GM23338 (cell line): ENCODE data around the gene GRID2. TPM values are rescaled to one million over a fixed set of nuclear protein-coding genes. Genes with fewer than 3 reads are reported as not detected.

ENCODE experiments used
- ATAC-seq: fragments of 200-7000 bp; cut with Tn5 transposase; 3 replicates; pipeline ENCODE4 v1.9.1; 2020
- DNase-seq: peaks from one replicate; pipeline ENCODE4 v3.0.0-alpha.2; 2015; ENCODE audit warnings: low spot score
- H2AFZ ChIP-seq: fragments of 200-600 bp; sonication (generic); 2 replicates; pipeline ENCODE4 v1.8.0; 2016; ENCODE audit warnings: antibody characterized with exemption, mild to moderate bottlenecking, moderate library complexity
- H3F3A ChIP-seq: fragments of 200-600 bp; sonication (generic); replicated peaks from 2 replicates; pipeline ENCODE4 v1.8.0; 2017; ENCODE audit warnings: antibody characterized with exemption, mixed run types, low read depth
- H3K27ac ChIP-seq: fragments of 200-600 bp; sonication (generic); 2 replicates; pipeline ENCODE4 v1.6.1; 2016; ENCODE audit warnings: low read depth
- H3K27me3 ChIP-seq: fragments of 200-600 bp; sonication (generic); 2 replicates; pipeline ENCODE4 v1.8.0; 2016; ENCODE audit warnings: mild to moderate bottlenecking, mixed run types, moderate library complexity; ENCODE audit not compliant: insufficient read depth
- H3K36me3 ChIP-seq: fragments of 200-600 bp; sonication (generic); 2 replicates; pipeline ENCODE4 v1.8.0; 2016; ENCODE audit warnings: mild to moderate bottlenecking; ENCODE audit not compliant: insufficient read depth
- H3K4me1 ChIP-seq: fragments of 200-600 bp; sonication (generic); 2 replicates; pipeline ENCODE4 v1.8.0; 2016; ENCODE audit warnings: mild to moderate bottlenecking, moderate library complexity; ENCODE audit not compliant: insufficient read depth
- H3K4me2 ChIP-seq: fragments of 200-600 bp; sonication (generic); 2 replicates; pipeline ENCODE4 v1.7.1; 2017; ENCODE audit warnings: mixed run types
- H3K4me3 ChIP-seq: fragments of 200-600 bp; sonication (generic); 2 replicates; pipeline ENCODE4 v1.6.1; 2016; ENCODE audit warnings: mixed run types
- H3K79me2 ChIP-seq: fragments of 200-600 bp; sonication (generic); replicated peaks from 2 replicates; pipeline ENCODE4 v1.8.0; 2017; ENCODE audit warnings: mild to moderate bottlenecking; ENCODE audit not compliant: insufficient read depth
- H3K9me2 ChIP-seq: fragments of 200-600 bp; sonication (generic); 2 replicates; pipeline ENCODE4 v1.8.0; 2017; ENCODE audit not compliant: insufficient read depth
- H4K20me1 ChIP-seq: fragments of 200-600 bp; sonication (generic); replicated peaks from 2 replicates; pipeline ENCODE4 v1.8.0; 2017; ENCODE audit warnings: mild to moderate bottlenecking; ENCODE audit not compliant: insufficient read depth
- H3K27ac Mint-ChIP-seq: 2 replicates; pipeline ENCODE4 v1.8.0; 2020; ENCODE audit warnings: inconsistent platforms, mild to moderate bottlenecking, moderate library complexity, mixed read lengths
- H3K27me3 Mint-ChIP-seq: 3 replicates; pipeline ENCODE4 v1.8.0; 2022; ENCODE audit warnings: low read depth, mild to moderate bottlenecking, moderate library complexity, mixed read lengths, inconsistent platforms; ENCODE audit not compliant: insufficient read depth, poor library complexity
- H3K36me3 Mint-ChIP-seq: 3 replicates; pipeline ENCODE4 v1.8.0; 2021; ENCODE audit warnings: low read depth, mild to moderate bottlenecking, inconsistent platforms, moderate library complexity, mixed read lengths
- H3K4me1 Mint-ChIP-seq: 3 replicates; pipeline ENCODE4 v1.8.0; 2020; ENCODE audit warnings: mild to moderate bottlenecking, inconsistent platforms, mixed read lengths
- H3K4me3 Mint-ChIP-seq: 3 replicates; pipeline ENCODE4 v1.8.0; 2021; ENCODE audit warnings: moderate library complexity, mild to moderate bottlenecking, inconsistent platforms, mixed read lengths
- H3K9me3 Mint-ChIP-seq: 3 replicates; pipeline ENCODE4 v1.8.0; 2020; ENCODE audit warnings: moderate library complexity, mild to moderate bottlenecking, inconsistent platforms, mixed read lengths
- CREB1 ChIP-seq: fragments of 250-450 bp; sonication (Bioruptor Pico); IDR thresholded peaks from 2 replicates; pipeline ENCODE4 v1.5.0; 2020; ENCODE audit warnings: low read depth, mild to moderate bottlenecking, moderate library complexity
- EZH2 ChIP-seq: fragments of 200-600 bp; sonication (generic); IDR thresholded peaks from one replicate; pipeline ENCODE4 v1.8.0; 2017; ENCODE audit warnings: antibody characterized with exemption, mild to moderate bottlenecking, low read depth; ENCODE audit not compliant: unreplicated experiment
- EZH2phosphoT487 ChIP-seq: fragments of 200-600 bp; sonication (generic); IDR thresholded peaks from one replicate; pipeline ENCODE4 v1.8.1; 2018; ENCODE audit warnings: antibody characterized with exemption; ENCODE audit not compliant: unreplicated experiment
- JUNB ChIP-seq: IDR thresholded peaks from one replicate; pipeline ENCODE4 v1.6.1; 2016; ENCODE audit warnings: antibody characterized with exemption; ENCODE audit not compliant: unreplicated experiment
- NANOG ChIP-seq: IDR thresholded peaks from 2 replicates; pipeline ENCODE4 v1.6.1; 2016; ENCODE audit warnings: antibody characterized with exemption, borderline replicate concordance
- POLR2AphosphoS5 ChIP-seq: IDR thresholded peaks from 2 replicates; pipeline ENCODE4 v1.6.1; 2016; ENCODE audit warnings: antibody characterized with exemption, low read depth
- STAT1 ChIP-seq: IDR thresholded peaks from one replicate; pipeline ENCODE4 v1.6.1; 2016; ENCODE audit warnings: antibody characterized with exemption; ENCODE audit not compliant: unreplicated experiment
- ZNF114 ChIP-seq: fragments of 250-450 bp; sonication (Bioruptor Pico); IDR thresholded peaks from 2 replicates; pipeline ENCODE4 v1.5.0; 2020; ENCODE audit warnings: mild to moderate bottlenecking, moderate library complexity
- ZNF331 ChIP-seq: fragments of 250-450 bp; sonication (Bioruptor Pico); IDR thresholded peaks from 2 replicates; pipeline ENCODE4 v1.5.0; 2020; ENCODE audit warnings: low read depth, mild to moderate bottlenecking, moderate library complexity
- polyA plus RNA-seq: library from polyadenylated mRNA; unstranded; fragments of >200 nt; fragmentation: Nextera tagmentation; extraction: Ambion mirVana; gene quantifications from 2 replicates; pipeline ENCODE4 v1.2.1, GENCODE V29; 2016
- total RNA-seq: library from RNA; depleted of rRNA; stranded (reverse); fragments of >200 nt; shearing (Covaris generic); gene quantifications from 2 replicates; pipeline ENCODE4 v1.2.3, GENCODE V29; 2014
- TF ChIP-seq, protein P1 (sequence below), 2 experiments: fragments of 200-600 bp in 1 of 2; sonication (generic) in 1 of 2; conservative IDR thresholded peaks; 2 replicates each; pipeline versions ENCODE4 v1.5.1 to v1.6.1; 2016 to 2017; ENCODE audit warnings: antibody characterized with exemption in 2 of 2, low read depth in 2 of 2, mild to moderate bottlenecking in 2 of 2, moderate library complexity in 1 of 2
- TF ChIP-seq, protein P2 (sequence below): IDR thresholded peaks from one replicate; pipeline ENCODE4 v1.6.1; 2018; ENCODE audit warnings: antibody characterized with exemption; ENCODE audit not compliant: unreplicated experiment
- TF ChIP-seq, protein P3 (sequence below): fragments of 250-450 bp; sonication (Bioruptor Pico); IDR thresholded peaks from 2 replicates; pipeline ENCODE4 v1.5.0; 2020; ENCODE audit warnings: mild to moderate bottlenecking, moderate library complexity
- TF ChIP-seq, protein P4 (sequence below): IDR thresholded peaks from 2 replicates; pipeline ENCODE4 v1.6.1; 2016; ENCODE audit warnings: antibody characterized with exemption

GRID2 gene
- total and polyA plus RNA-seq, 2 experiments from 2014 or later = 19.9 to 65.4 TPM

DNA sequence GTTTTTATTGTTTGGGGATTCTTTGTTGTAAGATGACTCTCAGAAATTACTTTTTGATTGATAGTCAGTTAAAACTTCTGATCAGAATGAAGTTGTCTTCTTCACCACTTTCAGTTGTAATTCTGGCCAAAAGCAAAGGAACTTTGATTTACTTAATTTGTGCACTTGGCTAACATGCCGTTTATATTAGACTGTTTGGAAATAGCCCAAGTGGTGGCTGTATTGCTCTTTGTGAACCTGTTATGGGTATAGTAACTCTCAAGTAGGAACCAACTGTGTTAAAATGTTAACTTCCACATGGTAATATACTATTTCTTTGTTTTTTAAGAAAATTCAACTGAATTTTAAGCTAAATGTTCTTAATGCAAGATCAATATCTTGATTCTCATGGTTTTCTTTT is 581.9 kb downstream of the GRID2 start:
- H3F3A ChIP-seq = no peaks in the 10 kb centered on the region
- Mint-ChIP-seq H3K4me1 (peaks cover 18% of the 10 kb centered on the region; the same call in 2 of the 3 replicates), H3K27ac (no peak overlapping the region), H3K36me3 (peaks cover 17% of the 10 kb centered on the region; the same call in 2 of the 3 replicates), H3K4me3 (no peak overlapping the region), H3K9me3 (no peaks in the 10 kb centered on the region), H3K27me3 (peaks cover 3% of the 10 kb centered on the region)
- H3K4me2 ChIP-seq = no peak overlapping the region
- no peak overlapping the region for H3K27ac ChIP-seq
- no peaks in the 10 kb centered on the region for H3K36me3 ChIP-seq
- H4K20me1 ChIP-seq = no peaks in the 10 kb centered on the region; the same call in 1 of the 2 replicates
- H2AFZ ChIP-seq = no peak overlapping the region
- H3K9me2 ChIP-seq = no peaks in the 10 kb centered on the region
- no peaks in the 10 kb centered on the region for H3K27me3 ChIP-seq
- no peak for TF ChIP-seq JUNB
- no peak for TF ChIP-seq NANOG
- no peak for TF ChIP-seq STAT1
- TF ChIP-seq ZNF331 (CRISPR knock-in tag) = no peak
- TF ChIP-seq POLR2AphosphoS5 = no peak
- no peak for TF ChIP-seq CREB1 (CRISPR knock-in tag)
- no peak for TF ChIP-seq EZH2
- TF ChIP-seq ZNF114 = no peak
- no peak for TF ChIP-seq EZH2phosphoT487
- TF ChIP-seq, protein P1, sequence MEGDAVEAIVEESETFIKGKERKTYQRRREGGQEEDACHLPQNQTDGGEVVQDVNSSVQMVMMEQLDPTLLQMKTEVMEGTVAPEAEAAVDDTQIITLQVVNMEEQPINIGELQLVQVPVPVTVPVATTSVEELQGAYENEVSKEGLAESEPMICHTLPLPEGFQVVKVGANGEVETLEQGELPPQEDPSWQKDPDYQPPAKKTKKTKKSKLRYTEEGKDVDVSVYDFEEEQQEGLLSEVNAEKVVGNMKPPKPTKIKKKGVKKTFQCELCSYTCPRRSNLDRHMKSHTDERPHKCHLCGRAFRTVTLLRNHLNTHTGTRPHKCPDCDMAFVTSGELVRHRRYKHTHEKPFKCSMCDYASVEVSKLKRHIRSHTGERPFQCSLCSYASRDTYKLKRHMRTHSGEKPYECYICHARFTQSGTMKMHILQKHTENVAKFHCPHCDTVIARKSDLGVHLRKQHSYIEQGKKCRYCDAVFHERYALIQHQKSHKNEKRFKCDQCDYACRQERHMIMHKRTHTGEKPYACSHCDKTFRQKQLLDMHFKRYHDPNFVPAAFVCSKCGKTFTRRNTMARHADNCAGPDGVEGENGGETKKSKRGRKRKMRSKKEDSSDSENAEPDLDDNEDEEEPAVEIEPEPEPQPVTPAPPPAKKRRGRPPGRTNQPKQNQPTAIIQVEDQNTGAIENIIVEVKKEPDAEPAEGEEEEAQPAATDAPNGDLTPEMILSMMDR (conservative IDR thresholded peaks at IDR 0.05; ENCODE audit: low read depth in 2 of 2) = no peak
- TF ChIP-seq, protein P2, sequence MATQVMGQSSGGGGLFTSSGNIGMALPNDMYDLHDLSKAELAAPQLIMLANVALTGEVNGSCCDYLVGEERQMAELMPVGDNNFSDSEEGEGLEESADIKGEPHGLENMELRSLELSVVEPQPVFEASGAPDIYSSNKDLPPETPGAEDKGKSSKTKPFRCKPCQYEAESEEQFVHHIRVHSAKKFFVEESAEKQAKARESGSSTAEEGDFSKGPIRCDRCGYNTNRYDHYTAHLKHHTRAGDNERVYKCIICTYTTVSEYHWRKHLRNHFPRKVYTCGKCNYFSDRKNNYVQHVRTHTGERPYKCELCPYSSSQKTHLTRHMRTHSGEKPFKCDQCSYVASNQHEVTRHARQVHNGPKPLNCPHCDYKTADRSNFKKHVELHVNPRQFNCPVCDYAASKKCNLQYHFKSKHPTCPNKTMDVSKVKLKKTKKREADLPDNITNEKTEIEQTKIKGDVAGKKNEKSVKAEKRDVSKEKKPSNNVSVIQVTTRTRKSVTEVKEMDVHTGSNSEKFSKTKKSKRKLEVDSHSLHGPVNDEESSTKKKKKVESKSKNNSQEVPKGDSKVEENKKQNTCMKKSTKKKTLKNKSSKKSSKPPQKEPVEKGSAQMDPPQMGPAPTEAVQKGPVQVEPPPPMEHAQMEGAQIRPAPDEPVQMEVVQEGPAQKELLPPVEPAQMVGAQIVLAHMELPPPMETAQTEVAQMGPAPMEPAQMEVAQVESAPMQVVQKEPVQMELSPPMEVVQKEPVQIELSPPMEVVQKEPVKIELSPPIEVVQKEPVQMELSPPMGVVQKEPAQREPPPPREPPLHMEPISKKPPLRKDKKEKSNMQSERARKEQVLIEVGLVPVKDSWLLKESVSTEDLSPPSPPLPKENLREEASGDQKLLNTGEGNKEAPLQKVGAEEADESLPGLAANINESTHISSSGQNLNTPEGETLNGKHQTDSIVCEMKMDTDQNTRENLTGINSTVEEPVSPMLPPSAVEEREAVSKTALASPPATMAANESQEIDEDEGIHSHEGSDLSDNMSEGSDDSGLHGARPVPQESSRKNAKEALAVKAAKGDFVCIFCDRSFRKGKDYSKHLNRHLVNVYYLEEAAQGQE = no peak
- TF ChIP-seq, protein P3, sequence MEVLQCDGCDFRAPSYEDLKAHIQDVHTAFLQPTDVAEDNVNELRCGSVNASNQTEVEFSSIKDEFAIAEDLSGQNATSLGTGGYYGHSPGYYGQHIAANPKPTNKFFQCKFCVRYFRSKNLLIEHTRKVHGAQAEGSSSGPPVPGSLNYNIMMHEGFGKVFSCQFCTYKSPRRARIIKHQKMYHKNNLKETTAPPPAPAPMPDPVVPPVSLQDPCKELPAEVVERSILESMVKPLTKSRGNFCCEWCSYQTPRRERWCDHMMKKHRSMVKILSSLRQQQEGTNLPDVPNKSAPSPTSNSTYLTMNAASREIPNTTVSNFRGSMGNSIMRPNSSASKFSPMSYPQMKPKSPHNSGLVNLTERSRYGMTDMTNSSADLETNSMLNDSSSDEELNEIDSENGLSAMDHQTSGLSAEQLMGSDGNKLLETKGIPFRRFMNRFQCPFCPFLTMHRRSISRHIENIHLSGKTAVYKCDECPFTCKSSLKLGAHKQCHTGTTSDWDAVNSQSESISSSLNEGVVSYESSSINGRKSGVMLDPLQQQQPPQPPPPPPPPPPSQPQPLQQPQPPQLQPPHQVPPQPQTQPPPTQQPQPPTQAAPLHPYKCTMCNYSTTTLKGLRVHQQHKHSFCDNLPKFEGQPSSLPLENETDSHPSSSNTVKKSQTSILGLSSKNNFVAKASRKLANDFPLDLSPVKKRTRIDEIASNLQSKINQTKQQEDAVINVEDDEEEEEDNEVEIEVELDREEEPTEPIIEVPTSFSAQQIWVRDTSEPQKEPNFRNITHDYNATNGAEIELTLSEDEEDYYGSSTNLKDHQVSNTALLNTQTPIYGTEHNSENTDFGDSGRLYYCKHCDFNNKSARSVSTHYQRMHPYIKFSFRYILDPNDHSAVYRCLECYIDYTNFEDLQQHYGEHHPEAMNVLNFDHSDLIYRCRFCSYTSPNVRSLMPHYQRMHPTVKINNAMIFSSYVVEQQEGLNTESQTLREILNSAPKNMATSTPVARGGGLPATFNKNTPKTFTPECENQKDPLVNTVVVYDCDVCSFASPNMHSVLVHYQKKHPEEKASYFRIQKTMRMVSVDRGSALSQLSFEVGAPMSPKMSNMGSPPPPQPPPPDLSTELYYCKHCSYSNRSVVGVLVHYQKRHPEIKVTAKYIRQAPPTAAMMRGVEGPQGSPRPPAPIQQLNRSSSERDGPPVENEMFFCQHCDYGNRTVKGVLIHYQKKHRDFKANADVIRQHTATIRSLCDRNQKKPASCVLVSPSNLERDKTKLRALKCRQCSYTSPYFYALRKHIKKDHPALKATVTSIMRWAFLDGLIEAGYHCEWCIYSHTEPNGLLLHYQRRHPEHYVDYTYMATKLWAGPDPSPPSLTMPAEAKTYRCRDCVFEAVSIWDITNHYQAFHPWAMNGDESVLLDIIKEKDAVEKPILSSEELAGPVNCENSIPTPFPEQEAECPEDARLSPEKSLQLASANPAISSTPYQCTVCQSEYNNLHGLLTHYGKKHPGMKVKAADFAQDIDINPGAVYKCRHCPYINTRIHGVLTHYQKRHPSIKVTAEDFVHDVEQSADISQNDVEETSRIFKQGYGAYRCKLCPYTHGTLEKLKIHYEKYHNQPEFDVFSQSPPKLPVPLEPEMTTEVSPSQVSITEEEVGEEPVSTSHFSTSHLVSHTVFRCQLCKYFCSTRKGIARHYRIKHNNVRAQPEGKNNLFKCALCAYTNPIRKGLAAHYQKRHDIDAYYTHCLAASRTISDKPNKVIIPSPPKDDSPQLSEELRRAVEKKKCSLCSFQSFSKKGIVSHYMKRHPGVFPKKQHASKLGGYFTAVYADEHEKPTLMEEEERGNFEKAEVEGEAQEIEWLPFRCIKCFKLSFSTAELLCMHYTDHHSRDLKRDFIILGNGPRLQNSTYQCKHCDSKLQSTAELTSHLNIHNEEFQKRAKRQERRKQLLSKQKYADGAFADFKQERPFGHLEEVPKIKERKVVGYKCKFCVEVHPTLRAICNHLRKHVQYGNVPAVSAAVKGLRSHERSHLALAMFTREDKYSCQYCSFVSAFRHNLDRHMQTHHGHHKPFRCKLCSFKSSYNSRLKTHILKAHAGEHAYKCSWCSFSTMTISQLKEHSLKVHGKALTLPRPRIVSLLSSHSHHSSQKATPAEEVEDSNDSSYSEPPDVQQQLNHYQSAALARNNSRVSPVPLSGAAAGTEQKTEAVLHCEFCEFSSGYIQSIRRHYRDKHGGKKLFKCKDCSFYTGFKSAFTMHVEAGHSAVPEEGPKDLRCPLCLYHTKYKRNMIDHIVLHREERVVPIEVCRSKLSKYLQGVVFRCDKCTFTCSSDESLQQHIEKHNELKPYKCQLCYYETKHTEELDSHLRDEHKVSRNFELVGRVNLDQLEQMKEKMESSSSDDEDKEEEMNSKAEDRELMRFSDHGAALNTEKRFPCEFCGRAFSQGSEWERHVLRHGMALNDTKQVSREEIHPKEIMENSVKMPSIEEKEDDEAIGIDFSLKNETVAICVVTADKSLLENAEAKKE (CRISPR knock-in tag) = no peak
- TF ChIP-seq, protein P4, sequence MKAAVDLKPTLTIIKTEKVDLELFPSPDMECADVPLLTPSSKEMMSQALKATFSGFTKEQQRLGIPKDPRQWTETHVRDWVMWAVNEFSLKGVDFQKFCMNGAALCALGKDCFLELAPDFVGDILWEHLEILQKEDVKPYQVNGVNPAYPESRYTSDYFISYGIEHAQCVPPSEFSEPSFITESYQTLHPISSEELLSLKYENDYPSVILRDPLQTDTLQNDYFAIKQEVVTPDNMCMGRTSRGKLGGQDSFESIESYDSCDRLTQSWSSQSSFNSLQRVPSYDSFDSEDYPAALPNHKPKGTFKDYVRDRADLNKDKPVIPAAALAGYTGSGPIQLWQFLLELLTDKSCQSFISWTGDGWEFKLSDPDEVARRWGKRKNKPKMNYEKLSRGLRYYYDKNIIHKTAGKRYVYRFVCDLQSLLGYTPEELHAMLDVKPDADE = no peak
- H3K79me2 ChIP-seq = no peaks in the 10 kb centered on the region
- no peak for ATAC-seq
- no peak for DNase-seq
- H3K4me1 ChIP-seq = peaks cover 11% of the 10 kb centered on the region; the same call in 1 of the 2 replicates
- no peak overlapping the region for H3K4me3 ChIP-seq
